Transverse colon (tissue), 4 donors: ENCODE data around the gene LDB2. TPM values are rescaled to one million over a fixed set of nuclear protein-coding genes. Genes with fewer than 3 reads are reported as not detected.

ENCODE experiments used
- DNase-seq: peaks from one replicate; pipeline ENCODE4 v3.0.0-alpha.2; 2019
- H3K27ac ChIP-seq, 4 donors: fragments of 200-600 bp; sonication (generic); 2 replicates each; pipeline ENCODE4 v1.5.1; 2016 to 2018; ENCODE audit warnings: inconsistent platforms in 4 of 4
- H3K27me3 ChIP-seq: fragments of 200-600 bp; sonication (generic); 2 replicates; pipeline ENCODE4 v1.5.1; 2017; ENCODE audit warnings: inconsistent platforms
- H3K36me3 ChIP-seq, 4 donors: fragments of 200-600 bp; sonication (generic); 2 replicates each; pipeline ENCODE4 v1.5.1; 2017 to 2019; ENCODE audit warnings: inconsistent platforms in 4 of 4
- H3K4me1 ChIP-seq, 4 donors: fragments of 200-600 bp; sonication (generic); 2 replicates each; pipeline ENCODE4 v1.5.1; 2017 to 2020; ENCODE audit warnings: inconsistent platforms in 4 of 4
- H3K4me3 ChIP-seq, 4 donors: fragments of 200-600 bp; sonication (generic); 1 replicate in 1 of 4; 2 replicates in 3 of 4; pipeline versions ENCODE4 v1.5.1 to v1.6.1; 2017 to 2019; ENCODE audit warnings: inconsistent platforms in 4 of 4
- H3K9me3 ChIP-seq, 2 donors: fragments of 200-600 bp; sonication (generic); 2 replicates each; pipeline ENCODE4 v1.5.1; 2017 to 2019; ENCODE audit warnings: inconsistent platforms in 2 of 2
- CTCF ChIP-seq, 5 experiments: fragments of 200-600 bp in 3 of 5; fragments of 450-650 bp in 2 of 5; sonication (generic) in 3 of 5; IDR thresholded peaks; 1 replicate in 2 of 5; 2 replicates in 3 of 5; pipeline ENCODE4 v1.5.1; 2016 to 2017; ENCODE audit warnings: antibody characterized with exemption in 5 of 5, inconsistent platforms in 3 of 5, mild to moderate bottlenecking in 2 of 5, moderate library complexity in 1 of 5
- EP300 ChIP-seq: sonication (generic); formaldehyde crosslinking; IDR thresholded peaks from one replicate; pipeline ENCODE4 v1.6.1; 2017; ENCODE audit warnings: antibody characterized with exemption, low read depth
- POLR2A ChIP-seq: fragments of 450-650 bp; IDR thresholded peaks from one replicate; pipeline ENCODE4 v1.6.1; 2016; ENCODE audit warnings: antibody characterized with exemption, mild to moderate bottlenecking, moderate library complexity
- POLR2AphosphoS5 ChIP-seq, 3 donors: sonication (generic); formaldehyde crosslinking; IDR thresholded peaks; one replicate each; pipeline ENCODE4 v1.6.1; 2016; ENCODE audit warnings: antibody characterized with exemption in 3 of 3
- WGBS, 2 donors: methylation state at CpG; one replicate each; pipeline ENCODE4 v1.1.5; 2018; ENCODE audit warnings: low coverage in 1 of 2; 5-methylcytosine and 5-hydroxymethylcytosine counted together
- in situ Hi-C, 4 donors: fragments of 200-750 bp; cut with MboI; loops; one replicate each; pipeline versions ENCODE4 v1.15.0 to v1.15.1; 2017; ENCODE audit warnings: low sequenced_read_pairs in 3 of 4, low pct_ligation_motif_present in 1 of 4, low pct_unique_long_range_greater_than_20kb in 1 of 4
- intact Hi-C: fragments of 100-400 bp; cut with DNase I; formaldehyde crosslinking; loops from one replicate; pipeline ENCODE4 v1.15.1; 2023; ENCODE audit warnings: low total_unique reads
- total RNA-seq, 4 donors: library from RNA; depleted of rRNA; stranded (reverse); fragments of >200 nt; gene quantifications; one replicate each; pipeline ENCODE4 v1.1.0, GENCODE V29; 2016

LDB2 gene
- total RNA-seq, 4 donors from 2014 or later, result 7.0 to 46.6 (median 8.9) TPM

GRCh38 chr4:16814361-16814760 lies 84.1 kb downstream of the LDB2 start:
- Histone ChIP-seq H3K27ac (no peak overlapping the region), H3K4me3 (no peak overlapping the region), H3K9me3 (no peaks in the 10 kb centered on the region), H3K27me3 (no peaks in the 10 kb centered on the region), H3K36me3 (no peaks in the 10 kb centered on the region), H3K4me1 (no peaks in the 10 kb centered on the region)
- intact Hi-C loops (no loop called here), in situ Hi-C loops (no loop called here)
- no peak for DNase-seq
- TF ChIP-seq CTCF (IDR thresholded peaks at IDR 0.05) (no peak), EP300 (no peak), POLR2AphosphoS5 (IDR thresholded peaks at IDR 0.05) (no peak), POLR2A (no peak)
- WGBS, 2 donors, result 69 to 100% methylated on average over 1 of the region's 1 CpG

- Histone ChIP-seq H3K27ac (no peak overlapping the region), H3K27me3 (no peaks in the 10 kb centered on the region), H3K36me3 (no peaks in the 10 kb centered on the region), H3K4me3 (no peak overlapping the region), H3K4me1 (no peaks in the 10 kb centered on the region), H3K9me3 (no peaks in the 10 kb centered on the region)
- whole genome bisulfite sequencing, 2 donors, result 80 to 84% methylated on average over 1 to 3 of the region's 3 CpGs
- in situ Hi-C loops, result no loop called here
- intact Hi-C loops, result no loop called here
- DNase-seq, result no peak
- no peak for TF ChIP-seq CTCF (IDR thresholded peaks at IDR 0.05)
- no peak for TF ChIP-seq POLR2AphosphoS5 (IDR thresholded peaks at IDR 0.05)
- no peak for TF ChIP-seq POLR2A
- TF ChIP-seq EP300, result no peak
These were observed 86.4 kb downstream of the LDB2 start for GRCh38 chr4:16812041-16812440.

- Histone ChIP-seq H3K4me1 (no peaks in the 10 kb centered on the region), H3K4me3 (no peak overlapping the region), H3K27me3 (no peaks in the 10 kb centered on the region), H3K27ac (no peak overlapping the region), H3K36me3 (no peaks in the 10 kb centered on the region), H3K9me3 (no peaks in the 10 kb centered on the region)
- no peak for DNase-seq
- intact Hi-C loops, result no loop called here
- WGBS, 2 donors, result 48 to 66% methylated on average over 3 of the region's 3 CpGs
- in situ Hi-C loops, result no loop called here
- TF ChIP-seq POLR2A (no peak), EP300 (no peak), CTCF (IDR thresholded peaks at IDR 0.05) (no peak), POLR2AphosphoS5 (IDR thresholded peaks at IDR 0.05) (no peak)
These were observed 88.5 kb downstream of the LDB2 start for GRCh38 chr4:16809943-16810342.

- intact Hi-C loops, result no loop called here
- no peak overlapping the region for H3K4me3 ChIP-seq
- H3K36me3 ChIP-seq, result no peaks in the 10 kb centered on the region
- in situ Hi-C loops, result no loop called here
- H3K27me3 ChIP-seq, result no peaks in the 10 kb centered on the region
- H3K4me1 ChIP-seq, result no peaks in the 10 kb centered on the region
- DNase-seq, result no peak
- H3K9me3 ChIP-seq, result no peaks in the 10 kb centered on the region
- 85 to 89% methylated on average over 2 of the region's 2 CpGs for WGBS, 2 donors
- TF ChIP-seq EP300 (no peak), POLR2A (no peak), CTCF (IDR thresholded peaks at IDR 0.05) (no peak), POLR2AphosphoS5 (IDR thresholded peaks at IDR 0.05) (no peak)
- no peak overlapping the region for H3K27ac ChIP-seq
These were observed 89.4 kb downstream of the LDB2 start for GRCh38 chr4:16809064-16809463.
